T-cell (primary cell): Measurements from ENCODE around the gene ELMOD3. TPM values are rescaled to one million over a fixed set of nuclear protein-coding genes. Genes with fewer than 3 reads are reported as not detected.

Source experiments
- ATAC-seq, 4 experiments: fragments of 200-7000 bp in 3 of 4; fragments of 150-1000 bp in 1 of 4; cut with Tn5 transposase; replicated peaks in 1 of 4; 1 replicate in 3 of 4; 2 replicates in 1 of 4; pipeline ENCODE4 v1.10.0; 2021; ENCODE audit warnings: moderate library complexity in 3 of 4, mild to moderate bottlenecking in 2 of 4, moderate number of reproducible peaks in 1 of 4
- CTCF ChIA-PET, 2 donors: fragments of 300-600 bp; sonication (Branson Sonifier 250); formaldehyde crosslinking; loops; one replicate each; lab custom pipeline; 2022; ENCODE audit warnings: antibody characterized with exemption in 2 of 2; lab: Charles Lee
- POLR2A ChIA-PET, 2 donors: fragments of 300-600 bp; sonication (Branson Sonifier 250); formaldehyde crosslinking; loops; one replicate each; lab custom pipeline; 2022; ENCODE audit warnings: antibody characterized with exemption in 2 of 2; lab: Charles Lee
- DNase-seq, 35 experiments: peaks; one replicate each; pipeline versions ENCODE4 v3.0.0 to v3.0.0-alpha.2; 2013 to 2023
- H3K27ac ChIP-seq: one replicate; pipeline ENCODE4 v1.5.1; 2013; ENCODE audit warnings: low read length
- H3K27me3 ChIP-seq, 2 experiments: replicated peaks in 1 of 2; 1 replicate in 1 of 2; 2 replicates in 1 of 2; pipeline versions ENCODE4 v1.6.1 to v1.7.0; 2013; ENCODE audit warnings: low read length in 1 of 2, mixed read lengths in 1 of 2; ENCODE audit not compliant: control insufficient read depth in 2 of 2, insufficient read depth in 2 of 2; ENCODE audit errors: extremely low read depth in 1 of 2
- H3K36me3 ChIP-seq, 2 donors: 1 replicate in 1 of 2; 2 replicates in 1 of 2; pipeline versions ENCODE4 v1.6.1 to v1.7.0; 2013; ENCODE audit warnings: low read length in 1 of 2; ENCODE audit not compliant: control insufficient read depth in 2 of 2, insufficient read depth in 1 of 2; ENCODE audit errors: extremely low read depth in 1 of 2
- H3K4me1 ChIP-seq, 2 experiments: 1 replicate in 1 of 2; 2 replicates in 1 of 2; pipeline versions ENCODE4 v1.6.1 to v1.7.0; 2013; ENCODE audit warnings: low read length in 2 of 2, mixed read lengths in 1 of 2; ENCODE audit not compliant: insufficient read depth in 2 of 2, control insufficient read depth in 1 of 2; ENCODE audit errors: extremely low read depth in 1 of 2
- H3K4me3 ChIP-seq, 2 donors: 1 replicate in 1 of 2; 2 replicates in 1 of 2; pipeline versions ENCODE4 v1.5.1 to v1.7.0; 2013; ENCODE audit warnings: mild to moderate bottlenecking in 2 of 2, low read length in 1 of 2, moderate library complexity in 1 of 2; ENCODE audit not compliant: control insufficient read depth in 1 of 2; ENCODE audit errors: extremely low read depth in 1 of 2
- H3K9me3 ChIP-seq: 2 replicates; pipeline ENCODE4 v1.7.0; 2013
- H3K27ac Mint-ChIP-seq, 2 donors: one replicate each; pipeline ENCODE4 v1.8.0; 2020 to 2021; ENCODE audit warnings: mild to moderate bottlenecking in 2 of 2, mixed read lengths in 2 of 2
- H3K27me3 Mint-ChIP-seq, 2 donors: one replicate each; pipeline ENCODE4 v1.8.0; 2021 to 2022; ENCODE audit warnings: mixed read lengths in 2 of 2
- H3K36me3 Mint-ChIP-seq: one replicate; pipeline ENCODE4 v1.8.0; 2021; ENCODE audit warnings: mixed read lengths
- H3K4me1 Mint-ChIP-seq, 3 donors: one replicate each; pipeline ENCODE4 v1.8.0; 2020 to 2022; ENCODE audit warnings: mixed read lengths in 3 of 3, mild to moderate bottlenecking in 1 of 3
- H3K4me3 Mint-ChIP-seq, 3 donors: one replicate each; pipeline ENCODE4 v1.8.0; 2020 to 2022; ENCODE audit warnings: mild to moderate bottlenecking in 3 of 3, mixed read lengths in 3 of 3, moderate library complexity in 3 of 3
- H3K9me3 Mint-ChIP-seq, 3 donors: one replicate each; pipeline ENCODE4 v1.8.0; 2020 to 2022; ENCODE audit warnings: mixed read lengths in 3 of 3
- WGBS: methylation state at CpG from one replicate; pipeline ENCODE4 v1.1.5; 2013; ENCODE audit warnings: missing lambda C conversion rate; ENCODE audit not compliant: insufficient coverage; 5-methylcytosine and 5-hydroxymethylcytosine counted together
- total RNA-seq, 35 experiments: library from RNA in 6 of 35; stranded (reverse) in 6 of 35; fragments of 120-200 nt in 1 of 35; gene quantifications; one replicate each; pipeline versions ENCODE4 v1.2.1 to v1.2.4 and lab custom pipeline; 2013 to 2026

Gene ELMOD3
- total RNA-seq, 5 donors from 2014 or later (not counting 1 experiment from before 2014, with no cell fraction given), result 18.8 to 30.9 (median 25.2) TPM

DNA sequence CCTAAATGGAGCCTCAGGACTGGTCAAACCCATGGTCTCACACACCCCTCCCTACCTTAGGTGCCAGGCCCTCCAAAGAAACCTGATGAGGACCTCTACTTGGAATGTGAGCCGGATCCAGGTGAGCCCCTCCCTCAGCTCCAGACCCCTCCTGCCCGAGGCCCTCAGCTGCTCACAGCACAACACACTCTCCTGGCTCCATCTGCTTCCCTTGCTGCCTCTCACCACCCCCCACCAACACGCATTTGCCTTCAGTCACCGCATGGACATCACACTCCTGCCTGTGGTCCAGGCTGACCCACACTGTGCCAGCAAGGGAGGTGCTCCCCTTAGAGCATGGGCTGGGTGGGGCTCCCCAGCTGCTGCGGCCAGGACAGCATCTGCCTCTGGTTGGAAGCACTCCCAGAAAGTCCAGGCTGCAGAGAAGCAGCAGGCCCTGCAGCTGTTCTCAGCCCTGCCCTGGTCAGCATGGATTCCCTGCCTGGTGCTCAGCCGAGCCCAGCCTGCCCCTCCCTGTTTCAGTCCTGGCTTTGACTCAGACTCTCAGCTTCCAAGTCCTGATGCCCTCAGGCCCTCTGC lies 79.0 kb downstream of the ELMOD3 start:
- ATAC-seq, result no peak
- no peak overlapping the region for H3K27ac ChIP-seq
- no peak overlapping the region for H3K4me3 Mint-ChIP-seq
- ChIA-PET CTCF (no interaction called here), POLR2A (no interaction called here)
- no peak overlapping the region for H3K4me3 ChIP-seq
- peaks cover 0 to 3% of the 10 kb centered on the region in 2 experiments for H3K27me3 ChIP-seq
- H3K4me1 ChIP-seq, result peaks cover 4 to 21% of the 10 kb centered on the region in 2 experiments
- H3K9me3 ChIP-seq, result no peaks in the 10 kb centered on the region
- H3K4me1 Mint-ChIP-seq, result peaks cover 13 to 18% (median 14%) of the 10 kb centered on the region in 3 donors
- 88% methylated on average over 6 of the region's 6 CpGs for WGBS
- no peak for DNase-seq
- H3K9me3 Mint-ChIP-seq, result no peaks in the 10 kb centered on the region
- H3K27ac Mint-ChIP-seq, result no peak overlapping the region
- no peaks in the 10 kb centered on the region for H3K27me3 Mint-ChIP-seq
- H3K36me3 ChIP-seq, result no peaks in the 10 kb centered on the region
- H3K36me3 Mint-ChIP-seq, result no peaks in the 10 kb centered on the region

DNA sequence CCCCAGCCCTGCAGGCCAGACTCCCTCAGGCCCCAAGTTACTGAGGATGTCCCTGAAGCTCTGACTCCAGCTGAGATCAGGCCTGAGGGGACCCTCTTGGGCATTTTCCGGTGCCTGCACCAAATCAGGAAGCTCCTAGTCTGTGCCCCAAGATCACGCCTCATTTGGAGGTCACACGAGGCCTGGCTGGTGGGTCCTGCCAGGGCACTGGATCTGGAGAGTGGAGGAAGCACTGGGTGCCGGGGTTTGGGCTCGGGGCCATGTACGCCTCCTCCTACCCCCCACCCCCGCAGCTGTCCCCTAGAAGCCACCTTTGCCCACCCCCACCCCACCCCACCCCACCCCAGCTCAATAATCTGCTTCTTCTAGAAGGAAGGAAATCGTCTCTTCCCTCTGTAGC lies 80.1 kb downstream of the ELMOD3 start:
- no peaks in the 10 kb centered on the region for H3K36me3 Mint-ChIP-seq
- no peak overlapping the region for H3K4me3 Mint-ChIP-seq
- H3K27me3 ChIP-seq, result peaks cover 0 to 3% of the 10 kb centered on the region in 2 experiments
- 82% methylated on average over 2 of the region's 8 CpGs for WGBS
- no peak for DNase-seq
- ChIA-PET CTCF (no interaction called here), POLR2A (interaction anchor here in 1 of 2 donors (0.7 kb wide), 1 partner anchor 104 kb away, joined by 11 read pairs; the partner anchor contains the start of gene MAT2A)
- H3K4me1 ChIP-seq, result peaks cover 5 to 29% of the 10 kb centered on the region in 2 experiments
- ATAC-seq, result no peak
- no peak overlapping the region for H3K27ac Mint-ChIP-seq
- no peak overlapping the region for H3K27ac ChIP-seq
- peaks cover 20 to 22% (median 22%) of the 10 kb centered on the region in 3 donors for H3K4me1 Mint-ChIP-seq
- no peaks in the 10 kb centered on the region for H3K9me3 Mint-ChIP-seq
- no peaks in the 10 kb centered on the region for H3K27me3 Mint-ChIP-seq
- no peaks in the 10 kb centered on the region for H3K9me3 ChIP-seq
- H3K36me3 ChIP-seq, result no peaks in the 10 kb centered on the region
- no peak overlapping the region for H3K4me3 ChIP-seq

- no peak overlapping the region for H3K27ac ChIP-seq
- H3K9me3 ChIP-seq, result no peaks in the 10 kb centered on the region
- ChIA-PET POLR2A (no interaction called here), CTCF (no interaction called here)
- Mint-ChIP-seq H3K9me3 (no peaks in the 10 kb centered on the region), H3K4me3 (no peak overlapping the region), H3K27ac (peak overlapping the region in 1 of 2 donors; percentile 44), H3K36me3 (no peaks in the 10 kb centered on the region), H3K4me1 (peaks cover 24 to 27% (median 24%) of the 10 kb centered on the region in 3 donors), H3K27me3 (no peaks in the 10 kb centered on the region)
- 95% methylated on average over 13 of the region's 21 CpGs for WGBS
- H3K27me3 ChIP-seq, result peaks cover 0 to 3% of the 10 kb centered on the region in 2 experiments
- no peak overlapping the region for H3K4me3 ChIP-seq
- DNase-seq (no peak), ATAC-seq (no peak)
- no peaks in the 10 kb centered on the region for H3K36me3 ChIP-seq
- H3K4me1 ChIP-seq, result peaks cover 5 to 35% of the 10 kb centered on the region in 2 experiments
Measured at GRCh38 chr2:85435220-85435958, 80.8 kb downstream of the ELMOD3 start.

DNA sequence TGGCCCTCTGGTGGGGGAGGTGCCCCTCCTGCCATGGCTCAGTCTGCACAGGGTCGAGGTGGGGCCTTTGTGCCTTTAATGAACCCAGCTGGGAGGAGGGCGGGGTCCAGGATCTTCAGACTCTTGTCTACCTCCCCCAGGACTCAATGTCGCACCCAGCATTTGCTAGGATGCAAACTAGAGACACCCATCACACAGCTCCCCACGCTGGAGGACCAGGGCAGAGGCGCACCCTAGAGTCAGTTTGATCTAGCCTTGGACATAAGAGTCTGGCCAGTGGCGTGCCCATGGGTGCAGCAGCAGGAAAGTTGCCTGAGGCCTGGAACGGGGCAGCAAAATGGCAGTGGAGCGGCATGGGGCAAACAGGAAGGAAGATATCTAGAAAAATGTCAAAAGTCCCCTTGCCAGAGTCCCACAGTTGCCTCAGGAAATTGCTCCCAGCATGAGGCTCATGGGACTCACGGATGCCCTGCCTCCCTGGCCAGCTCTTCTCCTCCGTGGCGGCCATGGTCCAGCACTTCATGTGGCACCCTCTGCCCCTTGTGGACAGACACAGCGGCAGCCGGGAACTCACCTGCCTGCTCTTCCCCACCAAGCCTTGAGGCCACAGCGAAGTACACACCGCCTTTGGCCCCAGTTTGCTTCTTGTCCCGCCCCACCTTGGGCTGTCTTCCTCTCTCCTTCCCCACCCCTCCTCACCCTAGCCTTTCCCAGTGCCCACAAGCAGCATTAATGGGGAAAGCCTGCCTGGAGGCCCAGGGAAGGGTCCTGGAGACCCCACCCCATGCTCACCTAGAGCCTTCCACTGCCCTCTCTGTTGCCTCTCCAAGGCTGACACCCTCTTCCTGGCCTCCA lies 81.6 kb downstream of the ELMOD3 start:
- Mint-ChIP-seq H3K36me3 (no peaks in the 10 kb centered on the region), H3K27ac (peak overlapping the region; percentile 95 to 97), H3K4me3 (peak overlapping the region in 2 of 3 donors; percentile 83 to 85), H3K4me1 (peaks cover 24 to 27% (median 26%) of the 10 kb centered on the region in 3 donors), H3K27me3 (no peaks in the 10 kb centered on the region), H3K9me3 (no peaks in the 10 kb centered on the region)
- Histone ChIP-seq H3K36me3 (no peaks in the 10 kb centered on the region), H3K9me3 (no peaks in the 10 kb centered on the region), H3K27me3 (peaks cover 0 to 3% of the 10 kb centered on the region in 2 experiments), H3K4me3 (no peak overlapping the region), H3K27ac (no peak overlapping the region), H3K4me1 (peaks cover 5 to 35% of the 10 kb centered on the region in 2 experiments)
- ATAC-seq (no peak), DNase-seq (no peak)
- WGBS, result 96% methylated on average over 15 of the region's 16 CpGs
- POLR2A ChIA-PET, result no interaction called here
- CTCF ChIA-PET, result interaction anchor here in 1 of 2 donors (0.6 kb wide), 1 partner anchor 124 kb away, joined by 4 read pairs; no protein-coding TSS in a partner anchor

DNA sequence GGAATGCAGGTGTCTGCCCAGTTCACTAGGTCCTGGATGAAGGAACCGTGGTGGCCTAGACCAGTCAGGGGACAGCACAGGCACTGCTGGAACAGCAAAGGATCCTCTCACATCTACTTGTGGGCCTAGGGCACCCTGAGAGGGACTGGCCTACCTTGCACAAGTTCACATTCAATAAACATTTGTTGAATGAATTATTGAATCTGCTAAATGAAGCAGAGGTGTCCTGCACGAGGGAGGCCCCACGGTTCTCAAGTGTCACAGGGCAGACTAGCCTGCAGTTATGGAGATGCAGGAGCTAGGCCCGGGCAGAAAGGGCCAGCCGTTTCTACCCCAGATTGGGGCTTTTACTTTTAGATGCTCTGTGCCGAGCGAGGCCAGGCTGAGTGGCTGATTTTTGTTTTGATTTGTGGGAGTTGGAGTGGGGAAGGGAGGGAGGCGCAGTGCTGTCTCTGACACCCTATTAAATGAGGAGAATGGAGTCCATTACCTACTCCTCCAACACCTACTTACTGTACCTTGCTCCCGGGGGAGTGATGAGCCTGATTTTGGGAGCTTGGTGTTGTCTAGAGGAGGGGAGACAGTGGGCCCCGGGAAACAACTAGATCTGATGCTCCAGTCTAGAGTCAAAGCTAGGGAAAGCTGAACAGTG lies 82.4 kb downstream of the ELMOD3 start:
- CTCF ChIA-PET, result interaction anchor here in 1 of 2 donors (0.6 to 2.5 kb wide), 3 partner anchors 110 to 124 kb away, joined by 4 to 12 read pairs (median 4); no protein-coding TSS in a partner anchor
- Mint-ChIP-seq H3K4me1 (peaks cover 24 to 27% (median 26%) of the 10 kb centered on the region in 3 donors), H3K27ac (peak overlapping the region; percentile 95 to 97), H3K4me3 (peak overlapping the region; percentile 78 to 85 (median 83)), H3K9me3 (no peaks in the 10 kb centered on the region), H3K27me3 (no peaks in the 10 kb centered on the region), H3K36me3 (no peaks in the 10 kb centered on the region)
- WGBS, result 70% methylated on average over 4 of the region's 10 CpGs
- Histone ChIP-seq H3K9me3 (no peaks in the 10 kb centered on the region), H3K4me3 (no peak overlapping the region), H3K27me3 (peaks cover 0 to 3% of the 10 kb centered on the region in 2 experiments), H3K27ac (peak overlapping the region; percentile 82), H3K4me1 (peaks cover 5 to 35% of the 10 kb centered on the region in 2 experiments), H3K36me3 (no peaks in the 10 kb centered on the region)
- DNase-seq (peak in 2 of 35 experiments; percentile 16 to 17), ATAC-seq (no peak)
- POLR2A ChIA-PET, result interaction anchor here (0.6 kb wide), 4 partner anchors 9 to 109 kb away, joined by 4 to 6 read pairs (median 4); no protein-coding TSS in a partner anchor
